Ishikawa (cell line): ENCODE results near the gene GNB1L.

ENCODE experiments used
- CEBPB ChIP-seq: IDR thresholded peaks from 2 replicates; pipeline ENCODE4 v1.6.1; 2012
- CREB1 ChIP-seq: IDR thresholded peaks from 2 replicates; pipeline ENCODE4 v1.6.1; 2012; ENCODE audit warnings: low read depth
- EGR1 ChIP-seq: IDR thresholded peaks from 2 replicates; pipeline ENCODE4 v1.6.1; 2012
- EP300 ChIP-seq: IDR thresholded peaks from 2 replicates; pipeline ENCODE4 v1.6.1; 2012; ENCODE audit warnings: borderline replicate concordance
- FOXM1 ChIP-seq: IDR thresholded peaks from 2 replicates; pipeline ENCODE4 v1.6.1; 2012; ENCODE audit warnings: low read depth, borderline replicate concordance
- MAX ChIP-seq: IDR thresholded peaks from 2 replicates; pipeline ENCODE4 v1.6.1; 2012
- NFIC ChIP-seq: IDR thresholded peaks from 2 replicates; pipeline ENCODE4 v1.6.1; 2012
- RAD21 ChIP-seq: IDR thresholded peaks from 2 replicates; pipeline ENCODE4 v1.6.1; 2012; ENCODE audit warnings: low read depth
- REST ChIP-seq: IDR thresholded peaks from 2 replicates; pipeline ENCODE4 v1.6.1; 2012; ENCODE audit warnings: low read depth, mild to moderate bottlenecking
- TAF1 ChIP-seq: IDR thresholded peaks from 2 replicates; pipeline ENCODE4 v1.6.1; 2012; ENCODE audit warnings: low read depth, mild to moderate bottlenecking
- TCF12 ChIP-seq: IDR thresholded peaks from 2 replicates; pipeline ENCODE4 v1.6.1; 2012; ENCODE audit warnings: low read depth
- TEAD4 ChIP-seq: IDR thresholded peaks from 2 replicates; pipeline ENCODE4 v1.6.1; 2012
- USF1 ChIP-seq: IDR thresholded peaks from 2 replicates; pipeline ENCODE4 v1.6.1; 2012
- YY1 ChIP-seq: IDR thresholded peaks from 2 replicates; pipeline ENCODE4 v1.6.1; 2012; ENCODE audit warnings: low read depth
- ZBTB7A ChIP-seq: IDR thresholded peaks from 2 replicates; pipeline ENCODE4 v1.6.1; 2012; ENCODE audit warnings: low read depth

GNB1L gene

GRCh38 chr22:19809741-19810140, 44.9 kb downstream of the GNB1L start:
- TF ChIP-seq YY1 (no peak), NFIC (no peak), CEBPB (no peak), EP300 (no peak), TAF1 (no peak)

- TF ChIP-seq ZBTB7A (no peak), TCF12 (no peak), REST (no peak), NFIC (no peak), RAD21 (no peak), FOXM1 (no peak), CEBPB (no peak), YY1 (no peak), TAF1 (no peak), CREB1 (no peak)
These were observed 45.7 kb downstream of the GNB1L start for GRCh38 chr22:19808873-19809478.

GRCh38 chr22:19807914-19808872, 46.5 kb downstream of the GNB1L start:
- TF ChIP-seq USF1, result no peak
- no peak for TF ChIP-seq EP300
- no peak for TF ChIP-seq TAF1
- TF ChIP-seq TEAD4, result no peak
- no peak for TF ChIP-seq MAX
- no peak for TF ChIP-seq NFIC
- no peak for TF ChIP-seq ZBTB7A
- TF ChIP-seq RAD21, result no peak

- no peak for TF ChIP-seq TEAD4
- TF ChIP-seq RAD21, result no peak
- no peak for TF ChIP-seq CREB1
- TF ChIP-seq REST, result peak; percentile 62
These were observed 47.3 kb downstream of the GNB1L start for GRCh38 chr22:19807161-19807913.

- no peak for TF ChIP-seq EGR1
- 0 out of 2 replicates have a peak, but pooled peaks have one; percentile 36 for TF ChIP-seq ZBTB7A
- no peak; the same call in 1 of the 2 replicates for TF ChIP-seq RAD21
- TF ChIP-seq YY1, result no peak
- TF ChIP-seq TCF12, result peak; percentile 26; the same call in 1 of the 2 replicates
- TF ChIP-seq USF1, result 0 out of 2 replicates have a peak, but pooled peaks have one; percentile 41
- peak; percentile 34; the same call in 1 of the 2 replicates for TF ChIP-seq NFIC
- no peak for TF ChIP-seq FOXM1
- peak; percentile 95 for TF ChIP-seq MAX
- no peak for TF ChIP-seq CEBPB
- no peak for TF ChIP-seq TAF1
These were observed 48.2 kb downstream of the GNB1L start for GRCh38 chr22:19806213-19807160.
